Measurements from ENCODE around the gene GOLGA8B. TPM values are rescaled to one million over a fixed set of nuclear protein-coding genes. Genes with fewer than 3 reads are reported as not detected.
"Not testable (repeated sequence)": the region's sequence is repeated elsewhere in the genome, so short reads cannot be mapped to it uniquely, and the experiment has no call there.

Gene GOLGA8B
- total RNA-seq, 3 donors from 2014 or later: 17.2 to 75.3 (median 22.7) TPM

DNA sequence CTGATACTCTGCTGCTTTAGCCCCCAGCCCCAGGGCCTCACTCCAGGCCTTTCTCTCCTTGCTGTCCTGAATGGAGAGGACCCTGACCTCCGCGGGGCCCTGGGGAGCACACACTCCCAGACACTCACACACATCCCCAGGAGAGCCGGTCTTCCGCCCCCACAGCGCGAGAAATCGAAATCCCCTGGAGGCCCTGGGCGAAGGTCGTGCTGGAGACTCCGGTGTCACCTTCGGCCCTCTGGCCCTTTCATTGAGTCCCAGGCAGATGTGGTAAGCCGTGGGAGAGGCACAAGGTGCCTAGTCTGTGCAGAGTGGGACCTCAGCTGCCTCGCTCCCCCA lies 848 bp upstream of the GOLGA8B start:
- intact Hi-C loops (cut with DNase I, micrococcal nuclease): no loop called here
- Histone ChIP-seq H3K4me1 (ENCODE audit: low read depth) (peaks cover 5% of the 10 kb centered on the region), H3K9me3 (no peaks in the 10 kb centered on the region), H3K36me3 (ENCODE audit: low read depth) (no peaks in the 10 kb centered on the region), H3K4me3 (no peak overlapping the region)
- DNase-seq (no peak), ATAC-seq (no peak)
- TF ChIP-seq, protein P1, sequence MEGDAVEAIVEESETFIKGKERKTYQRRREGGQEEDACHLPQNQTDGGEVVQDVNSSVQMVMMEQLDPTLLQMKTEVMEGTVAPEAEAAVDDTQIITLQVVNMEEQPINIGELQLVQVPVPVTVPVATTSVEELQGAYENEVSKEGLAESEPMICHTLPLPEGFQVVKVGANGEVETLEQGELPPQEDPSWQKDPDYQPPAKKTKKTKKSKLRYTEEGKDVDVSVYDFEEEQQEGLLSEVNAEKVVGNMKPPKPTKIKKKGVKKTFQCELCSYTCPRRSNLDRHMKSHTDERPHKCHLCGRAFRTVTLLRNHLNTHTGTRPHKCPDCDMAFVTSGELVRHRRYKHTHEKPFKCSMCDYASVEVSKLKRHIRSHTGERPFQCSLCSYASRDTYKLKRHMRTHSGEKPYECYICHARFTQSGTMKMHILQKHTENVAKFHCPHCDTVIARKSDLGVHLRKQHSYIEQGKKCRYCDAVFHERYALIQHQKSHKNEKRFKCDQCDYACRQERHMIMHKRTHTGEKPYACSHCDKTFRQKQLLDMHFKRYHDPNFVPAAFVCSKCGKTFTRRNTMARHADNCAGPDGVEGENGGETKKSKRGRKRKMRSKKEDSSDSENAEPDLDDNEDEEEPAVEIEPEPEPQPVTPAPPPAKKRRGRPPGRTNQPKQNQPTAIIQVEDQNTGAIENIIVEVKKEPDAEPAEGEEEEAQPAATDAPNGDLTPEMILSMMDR (IDR thresholded peaks at IDR 0.05): no peak

DNA sequence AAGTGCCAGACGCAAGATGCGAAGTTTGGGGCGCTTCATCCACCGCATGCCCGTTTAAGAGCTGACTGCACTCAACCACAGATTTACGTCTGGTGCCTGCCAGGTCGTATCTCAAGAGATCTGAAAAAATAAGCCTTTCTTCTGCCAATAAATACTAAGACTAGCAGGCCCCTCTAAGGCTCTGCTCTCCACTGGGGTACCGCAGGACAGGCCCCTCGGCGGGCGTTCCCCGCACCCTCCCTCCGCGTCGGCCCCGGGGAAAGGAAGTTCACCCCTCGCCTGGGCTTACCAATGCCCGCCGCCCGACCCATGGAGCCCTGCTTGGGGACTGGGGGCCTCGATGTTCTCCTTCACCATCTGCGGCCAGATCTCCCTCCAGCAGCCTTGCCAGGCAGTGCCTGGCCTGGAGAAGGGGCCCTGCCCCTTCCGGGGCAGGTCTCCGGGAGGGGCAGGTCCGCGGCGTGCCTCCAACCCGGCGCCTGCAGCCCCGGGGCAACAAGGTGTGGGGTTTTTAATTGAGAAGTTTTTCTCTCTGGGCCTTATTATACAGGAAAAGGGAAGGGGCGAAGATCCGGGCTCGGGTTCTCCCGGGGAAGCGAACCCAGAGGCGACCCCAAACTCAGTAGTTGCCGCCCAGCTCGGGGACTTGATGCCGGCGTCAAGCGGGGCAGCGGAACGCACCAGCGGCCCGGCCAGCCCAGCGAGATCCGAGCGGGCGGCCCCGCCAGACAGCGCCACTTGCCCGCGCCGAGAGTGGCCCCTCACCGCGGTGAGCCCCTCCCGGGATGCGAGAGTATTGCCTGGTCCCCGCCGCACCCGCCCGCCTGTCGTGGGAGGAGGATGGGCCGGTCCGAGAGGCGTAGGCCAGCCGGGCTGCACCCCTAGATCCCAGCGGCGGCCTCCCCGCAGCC lies 735 bp downstream of the GOLGA8B start:
- Histone ChIP-seq H3K4me1 (ENCODE audit: low read depth) (peaks cover 5% of the 10 kb centered on the region), H3K9me3 (no peaks in the 10 kb centered on the region), H3K36me3 (ENCODE audit: low read depth) (no peaks in the 10 kb centered on the region), H3K4me3 (peak overlapping the region; percentile 40)
- DNase-seq (peak; percentile 47 to 60 (median 56)), ATAC-seq (peak; percentile 79)
- TF ChIP-seq, protein P1 (IDR thresholded peaks at IDR 0.05): no peak
- intact Hi-C loops (cut with DNase I, micrococcal nuclease): no loop called here

DNA sequence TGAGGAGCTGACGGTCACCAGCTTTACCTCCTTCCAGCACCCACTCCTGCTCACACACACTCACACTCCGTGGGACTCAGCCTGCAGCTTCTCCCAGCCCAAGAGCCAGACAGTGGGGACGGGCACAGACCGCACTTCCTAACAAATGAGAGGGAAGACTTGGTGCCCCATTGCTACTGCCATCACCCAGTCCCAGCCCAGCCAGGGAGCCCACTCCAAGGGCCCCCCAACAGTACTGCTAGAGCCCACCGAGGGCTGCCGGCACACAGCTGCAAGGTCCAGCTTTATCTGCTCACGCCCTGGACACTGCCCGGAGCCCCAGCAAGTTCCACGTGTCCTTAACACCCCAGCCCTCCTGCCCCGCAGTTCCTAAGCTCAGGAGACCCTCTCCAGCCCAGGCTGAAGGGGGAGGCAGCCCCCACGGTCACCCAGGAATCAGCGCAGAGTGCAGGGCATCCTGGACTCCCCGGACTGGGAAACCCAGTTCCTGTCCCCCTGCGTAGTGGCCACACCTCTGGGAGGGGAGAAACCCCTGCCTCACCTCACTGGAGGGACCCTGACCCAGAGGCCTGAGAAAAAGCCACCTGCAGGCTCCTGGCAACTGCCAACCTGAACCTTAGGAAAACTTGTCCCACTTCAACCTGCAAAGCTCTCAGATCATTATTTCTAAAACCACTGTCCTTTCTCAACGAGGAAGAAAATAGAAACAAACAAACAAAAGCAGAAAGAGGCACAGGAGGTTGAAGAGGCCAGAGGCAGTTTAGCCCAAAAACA lies 1.6 kb downstream of the GOLGA8B start:
- intact Hi-C loops (cut with DNase I, micrococcal nuclease); H3K9me3 ChIP-seq; H3K4me3 ChIP-seq; ATAC-seq; DNase-seq; H3K36me3 ChIP-seq (ENCODE audit: low read depth); H3K4me1 ChIP-seq (ENCODE audit: low read depth): not testable (repeated sequence)

DNA sequence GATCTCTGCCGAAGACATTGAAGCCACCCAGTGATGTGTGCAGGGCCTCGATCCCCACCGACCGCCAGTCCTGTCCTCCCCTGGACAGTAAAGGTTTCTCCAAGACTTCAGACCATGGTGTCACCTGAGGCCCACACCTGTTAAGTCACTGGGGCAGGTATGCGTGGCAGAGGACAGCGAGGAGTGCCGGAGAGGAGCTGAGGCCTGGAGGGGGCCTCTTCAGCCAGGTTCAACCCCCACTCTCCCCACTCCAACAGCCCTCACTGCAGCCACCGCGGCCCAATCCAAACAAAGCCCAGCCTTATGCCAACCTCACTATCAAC lies 2.4 kb downstream of the GOLGA8B start:
- DNase-seq: no peak
- TF ChIP-seq, protein P1 (IDR thresholded peaks at IDR 0.05): no peak
- H3K36me3 ChIP-seq (ENCODE audit: low read depth): no peaks in the 10 kb centered on the region
- ATAC-seq: no peak
- H3K4me3 ChIP-seq: no peak overlapping the region
- no peaks in the 10 kb centered on the region for H3K9me3 ChIP-seq
- intact Hi-C loops (cut with DNase I, micrococcal nuclease): no loop called here
- peaks cover 5% of the 10 kb centered on the region for H3K4me1 ChIP-seq (ENCODE audit: low read depth)

DNA sequence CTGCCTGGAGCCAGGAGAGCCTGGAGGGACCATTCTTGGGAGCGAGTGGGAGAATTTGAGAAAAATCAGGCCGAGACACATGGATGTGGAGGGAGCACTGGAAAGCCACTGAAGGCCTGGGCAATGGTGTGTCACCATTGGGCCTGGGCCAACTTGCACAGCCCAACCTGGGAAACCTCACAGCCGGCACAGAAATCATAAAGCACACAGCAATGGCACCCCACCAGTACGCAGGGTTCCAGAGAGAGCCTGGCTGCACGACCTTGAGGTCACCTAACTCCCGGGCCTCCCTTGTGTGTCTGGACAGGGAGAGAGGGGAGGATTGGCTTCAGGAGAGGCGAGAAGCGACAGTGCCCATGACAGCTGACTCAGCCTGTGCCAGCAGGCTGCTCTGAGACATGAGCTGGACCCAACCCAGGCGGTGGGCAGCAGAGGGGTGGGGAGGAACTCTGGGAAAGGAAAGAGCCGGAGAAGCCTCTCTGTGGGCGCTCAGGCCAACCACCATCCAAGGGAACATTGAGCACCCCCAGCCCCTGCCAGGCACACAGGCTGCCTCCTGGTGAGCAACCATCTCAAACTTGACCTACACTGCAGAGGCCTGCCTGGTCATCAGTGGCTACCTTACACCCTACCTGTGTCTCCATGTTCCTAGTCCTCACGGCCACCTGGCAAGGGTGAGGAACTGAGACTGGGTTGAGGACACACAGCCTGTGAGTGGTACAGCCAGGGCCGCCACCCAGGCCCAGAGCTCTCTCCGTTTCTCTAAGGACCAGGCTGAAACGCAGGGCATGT lies 3.0 kb downstream of the GOLGA8B start:
- DNase-seq; H3K4me3 ChIP-seq; ATAC-seq; intact Hi-C loops (cut with DNase I, micrococcal nuclease); H3K4me1 ChIP-seq (ENCODE audit: low read depth); H3K36me3 ChIP-seq (ENCODE audit: low read depth); H3K9me3 ChIP-seq: not testable (repeated sequence)

DNA sequence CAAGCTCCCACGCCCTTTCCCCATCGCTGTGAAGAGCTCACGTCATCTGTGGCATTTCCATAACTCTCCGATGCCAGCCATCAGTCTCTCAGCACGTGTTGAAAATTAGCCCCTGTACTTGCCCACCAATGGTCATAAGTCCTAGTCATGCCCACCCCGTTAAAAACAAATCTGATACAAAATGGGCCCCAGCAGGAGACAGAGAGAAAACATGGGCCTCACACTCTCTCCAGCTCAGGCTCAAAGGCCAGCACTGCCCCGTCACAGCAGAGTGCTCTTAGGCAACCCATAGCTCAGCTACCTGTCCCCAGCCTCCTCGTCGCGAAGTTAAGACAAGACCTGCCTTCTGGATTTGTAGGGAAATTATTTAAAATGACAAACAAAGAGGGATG lies 5.2 kb downstream of the GOLGA8B start:
- Histone ChIP-seq H3K4me1 (ENCODE audit: low read depth) (no peaks in the 10 kb centered on the region), H3K9me3 (no peaks in the 10 kb centered on the region), H3K4me3 (no peak overlapping the region), H3K36me3 (ENCODE audit: low read depth) (no peaks in the 10 kb centered on the region)
- TF ChIP-seq, protein P1 (IDR thresholded peaks at IDR 0.05): no peak
- ATAC-seq (no peak), DNase-seq (no peak)
- intact Hi-C loops (cut with DNase I, micrococcal nuclease): no loop called here

DNA sequence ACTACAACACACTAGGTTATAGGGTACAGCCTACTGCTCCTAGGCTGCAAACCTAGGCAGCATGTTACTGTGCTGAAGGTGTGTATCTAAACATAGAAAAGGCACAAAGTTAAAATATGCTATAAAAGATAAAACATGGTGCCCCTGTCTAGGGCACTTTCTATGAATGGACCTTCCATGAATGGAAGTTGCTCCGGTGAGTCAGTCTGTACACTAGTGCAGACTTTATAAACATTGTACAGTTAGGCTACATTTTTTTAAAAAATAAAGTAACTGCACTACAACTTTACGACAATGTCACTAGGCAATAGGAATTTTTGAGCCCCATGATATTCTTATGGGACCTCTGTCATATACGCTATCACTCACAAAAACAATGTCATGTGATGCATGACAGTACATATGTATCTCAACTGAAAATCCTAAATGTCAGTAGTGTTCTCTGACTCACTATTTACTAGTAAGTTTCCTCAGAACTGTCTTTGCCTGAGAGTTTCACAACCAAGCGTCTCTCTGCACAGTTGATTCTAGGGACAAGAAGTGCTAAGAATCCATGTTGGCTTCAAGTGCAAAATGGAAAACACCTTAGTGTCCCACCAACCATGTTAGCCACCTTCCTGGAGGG lies 5.7 kb downstream of the GOLGA8B start:
- DNase-seq; H3K36me3 ChIP-seq (ENCODE audit: low read depth); intact Hi-C loops (cut with DNase I, micrococcal nuclease); H3K4me1 ChIP-seq (ENCODE audit: low read depth); ATAC-seq; H3K4me3 ChIP-seq; H3K9me3 ChIP-seq: not testable (repeated sequence)

DNA sequence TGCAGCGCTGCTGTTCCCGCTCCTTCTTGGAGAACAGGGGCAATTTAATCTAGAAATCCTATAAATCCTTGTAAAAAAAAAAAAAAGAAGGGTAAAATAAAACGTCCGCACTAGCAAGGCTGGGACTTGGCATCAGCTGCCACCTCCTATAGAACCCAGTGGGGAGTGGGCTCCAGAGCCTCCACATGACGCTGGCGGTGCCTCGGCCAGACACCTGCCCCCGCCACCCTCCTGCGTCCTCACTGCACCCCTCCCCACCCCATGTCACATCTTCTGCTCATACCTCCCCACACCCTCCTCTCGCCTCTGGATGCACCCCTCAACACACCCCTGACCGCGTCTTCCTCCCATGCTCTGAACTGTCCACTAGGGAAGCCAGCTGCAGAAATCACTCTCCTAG lies 8.4 kb downstream of the GOLGA8B start:
- H3K9me3 ChIP-seq; DNase-seq; ATAC-seq; H3K4me3 ChIP-seq; H3K4me1 ChIP-seq (ENCODE audit: low read depth); intact Hi-C loops (cut with DNase I, micrococcal nuclease); H3K36me3 ChIP-seq (ENCODE audit: low read depth): not testable (repeated sequence)

DNA sequence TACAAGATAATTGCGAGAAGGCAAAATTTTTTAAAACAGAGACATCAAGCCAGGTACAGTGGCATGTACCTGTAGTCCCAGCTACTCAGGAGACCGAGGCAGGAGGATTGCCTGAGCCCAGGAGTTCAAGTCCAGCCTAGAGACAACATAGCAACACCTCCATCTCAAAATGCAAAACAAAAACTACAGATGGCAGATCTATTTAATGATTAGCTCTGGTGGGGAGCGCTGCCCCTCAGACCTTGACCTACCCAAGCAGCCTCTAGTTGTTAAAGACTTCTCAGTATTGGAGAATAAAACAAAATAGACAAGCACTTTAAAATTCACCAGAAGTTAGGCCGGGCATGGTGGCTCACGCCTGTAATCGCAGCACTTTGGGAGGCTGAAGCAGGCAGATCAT lies 10.5 kb downstream of the GOLGA8B start:
- H3K36me3 ChIP-seq (ENCODE audit: low read depth); intact Hi-C loops (cut with DNase I, micrococcal nuclease); H3K9me3 ChIP-seq; DNase-seq; ATAC-seq; H3K4me3 ChIP-seq; H3K4me1 ChIP-seq (ENCODE audit: low read depth): not testable (repeated sequence)
